Neural progenitor cell (in vitro differentiated cells): ENCODE results near the gene ORC4.

Experiments
- EZH2 ChIP-seq: fragments of 200-600 bp; sonication (generic); IDR thresholded peaks from 2 replicates; pipeline ENCODE4 v1.6.1; 2017; ENCODE audit warnings: antibody characterized with exemption, mild to moderate bottlenecking, moderate library complexity
- EZH2phosphoT487 ChIP-seq: fragments of 200-600 bp; sonication (generic); IDR thresholded peaks from 2 replicates; pipeline ENCODE4 v1.6.1; 2017; ENCODE audit warnings: antibody characterized with exemption
- TF ChIP-seq, protein P1 (sequence below): fragments of 200-600 bp; sonication (generic); IDR thresholded peaks from 2 replicates; pipeline ENCODE4 v1.5.1; 2017; ENCODE audit warnings: antibody characterized with exemption, mild to moderate bottlenecking

DNA sequence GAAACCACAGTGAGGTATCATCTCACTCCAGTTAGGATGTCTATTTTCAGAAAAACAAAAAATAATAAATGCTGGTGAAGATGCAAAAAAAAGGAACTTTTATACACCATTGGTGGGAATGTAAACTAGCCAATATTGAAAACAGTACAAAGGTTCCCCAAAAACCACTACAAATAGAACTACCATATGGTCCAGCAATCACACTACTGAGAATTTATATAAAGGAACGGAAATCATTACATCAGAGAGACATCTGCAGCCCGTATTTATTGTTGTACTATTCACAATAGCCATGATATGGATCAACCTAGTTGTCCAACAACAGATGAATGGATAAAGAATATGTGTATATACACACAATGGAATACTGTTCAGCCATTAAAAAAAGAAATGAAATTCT, 52.0 kb downstream of the ORC4 start:
- TF ChIP-seq EZH2 (no peak), EZH2phosphoT487 (no peak)
- TF ChIP-seq, protein P1, sequence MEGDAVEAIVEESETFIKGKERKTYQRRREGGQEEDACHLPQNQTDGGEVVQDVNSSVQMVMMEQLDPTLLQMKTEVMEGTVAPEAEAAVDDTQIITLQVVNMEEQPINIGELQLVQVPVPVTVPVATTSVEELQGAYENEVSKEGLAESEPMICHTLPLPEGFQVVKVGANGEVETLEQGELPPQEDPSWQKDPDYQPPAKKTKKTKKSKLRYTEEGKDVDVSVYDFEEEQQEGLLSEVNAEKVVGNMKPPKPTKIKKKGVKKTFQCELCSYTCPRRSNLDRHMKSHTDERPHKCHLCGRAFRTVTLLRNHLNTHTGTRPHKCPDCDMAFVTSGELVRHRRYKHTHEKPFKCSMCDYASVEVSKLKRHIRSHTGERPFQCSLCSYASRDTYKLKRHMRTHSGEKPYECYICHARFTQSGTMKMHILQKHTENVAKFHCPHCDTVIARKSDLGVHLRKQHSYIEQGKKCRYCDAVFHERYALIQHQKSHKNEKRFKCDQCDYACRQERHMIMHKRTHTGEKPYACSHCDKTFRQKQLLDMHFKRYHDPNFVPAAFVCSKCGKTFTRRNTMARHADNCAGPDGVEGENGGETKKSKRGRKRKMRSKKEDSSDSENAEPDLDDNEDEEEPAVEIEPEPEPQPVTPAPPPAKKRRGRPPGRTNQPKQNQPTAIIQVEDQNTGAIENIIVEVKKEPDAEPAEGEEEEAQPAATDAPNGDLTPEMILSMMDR = no peak
